Natural killer cell (primary cell): ENCODE measurements around the gene HPS4. TPM values are rescaled to one million over a fixed set of nuclear protein-coding genes. Genes with fewer than 3 reads are reported as not detected.

Experiments used
- ATAC-seq, 3 donors: fragments of 150-1000 bp in 2 of 3; fragments of 200-7000 bp in 1 of 3; cut with Tn5 transposase; 1 replicate in 1 of 3; 2 replicates in 2 of 3; pipeline ENCODE4 v1.10.0; 2021; ENCODE audit warnings: mild to moderate bottlenecking in 2 of 3, moderate library complexity in 2 of 3
- DNase-seq, 2 donors: peaks; one replicate each; pipeline versions ENCODE4 v3.0.0 to v3.0.0-alpha.2; 2013 to 2021; ENCODE audit warnings: mixed read lengths in 1 of 2
- H3K27ac ChIP-seq: one replicate; pipeline ENCODE4 v1.5.1; 2013; ENCODE audit warnings: mild to moderate bottlenecking, low read length
- H3K27me3 ChIP-seq: one replicate; pipeline ENCODE4 v1.6.1; 2013; ENCODE audit warnings: low read length; ENCODE audit not compliant: control insufficient read depth, insufficient read depth
- H3K36me3 ChIP-seq: one replicate; pipeline ENCODE4 v1.6.1; 2013; ENCODE audit warnings: low read length; ENCODE audit not compliant: control insufficient read depth, insufficient read depth
- H3K4me1 ChIP-seq: one replicate; pipeline ENCODE4 v1.6.1; 2013; ENCODE audit warnings: low read length; ENCODE audit not compliant: control insufficient read depth, insufficient read depth
- H3K4me3 ChIP-seq: one replicate; pipeline ENCODE4 v1.5.1; 2013; ENCODE audit warnings: low read length
- H3K9me3 ChIP-seq: one replicate; pipeline ENCODE4 v1.6.1; 2013; ENCODE audit warnings: low read length; ENCODE audit not compliant: control insufficient read depth, insufficient read depth
- H3K27ac Mint-ChIP-seq, 2 donors: one replicate each; pipeline ENCODE4 v1.8.0; 2022; ENCODE audit warnings: mild to moderate bottlenecking in 2 of 2, mixed read lengths in 2 of 2, moderate library complexity in 1 of 2
- H3K27me3 Mint-ChIP-seq, 2 donors: one replicate each; pipeline ENCODE4 v1.8.0; 2022; ENCODE audit warnings: low read depth in 2 of 2, mixed read lengths in 2 of 2
- H3K36me3 Mint-ChIP-seq: one replicate; pipeline ENCODE4 v1.8.0; 2022; ENCODE audit warnings: mixed read lengths
- H3K4me1 Mint-ChIP-seq, 2 donors: one replicate each; pipeline ENCODE4 v1.8.0; 2022; ENCODE audit warnings: mixed read lengths in 2 of 2
- H3K4me3 Mint-ChIP-seq: one replicate; pipeline ENCODE4 v1.8.0; 2022; ENCODE audit warnings: mild to moderate bottlenecking, moderate library complexity, mixed read lengths
- H3K9me3 Mint-ChIP-seq, 2 donors: one replicate each; pipeline ENCODE4 v1.8.0; 2022; ENCODE audit warnings: mixed read lengths in 2 of 2
- WGBS: methylation state at CpG from one replicate; pipeline ENCODE4 v1.1.7; 2013; ENCODE audit warnings: missing lambda C conversion rate; ENCODE audit not compliant: insufficient coverage; 5-methylcytosine and 5-hydroxymethylcytosine counted together
- intact Hi-C: fragments of 100-400 bp; cut with micrococcal nuclease; formaldehyde crosslinking; loops from one replicate; pipeline ENCODE4 v1.14.2; 2022
- total RNA-seq, 4 donors: library from RNA; stranded (reverse); fragments of 120-200 nt in 1 of 4; gene quantifications; one replicate each; pipeline versions ENCODE4 v1.2.3 to v1.2.4, GENCODE V29; 2013 to 2022
- TF ChIP-seq, protein P1 (sequence below): fragments of 200-600 bp; IDR thresholded peaks from one replicate; pipeline ENCODE4 v1.8.0; 2022; ENCODE audit warnings: antibody characterized with exemption

Gene HPS4
- total RNA-seq, 3 donors from 2014 or later (not counting 1 experiment from before 2014, with no cell fraction given) = 44.8 to 53.6 (median 50.7) TPM

DNA sequence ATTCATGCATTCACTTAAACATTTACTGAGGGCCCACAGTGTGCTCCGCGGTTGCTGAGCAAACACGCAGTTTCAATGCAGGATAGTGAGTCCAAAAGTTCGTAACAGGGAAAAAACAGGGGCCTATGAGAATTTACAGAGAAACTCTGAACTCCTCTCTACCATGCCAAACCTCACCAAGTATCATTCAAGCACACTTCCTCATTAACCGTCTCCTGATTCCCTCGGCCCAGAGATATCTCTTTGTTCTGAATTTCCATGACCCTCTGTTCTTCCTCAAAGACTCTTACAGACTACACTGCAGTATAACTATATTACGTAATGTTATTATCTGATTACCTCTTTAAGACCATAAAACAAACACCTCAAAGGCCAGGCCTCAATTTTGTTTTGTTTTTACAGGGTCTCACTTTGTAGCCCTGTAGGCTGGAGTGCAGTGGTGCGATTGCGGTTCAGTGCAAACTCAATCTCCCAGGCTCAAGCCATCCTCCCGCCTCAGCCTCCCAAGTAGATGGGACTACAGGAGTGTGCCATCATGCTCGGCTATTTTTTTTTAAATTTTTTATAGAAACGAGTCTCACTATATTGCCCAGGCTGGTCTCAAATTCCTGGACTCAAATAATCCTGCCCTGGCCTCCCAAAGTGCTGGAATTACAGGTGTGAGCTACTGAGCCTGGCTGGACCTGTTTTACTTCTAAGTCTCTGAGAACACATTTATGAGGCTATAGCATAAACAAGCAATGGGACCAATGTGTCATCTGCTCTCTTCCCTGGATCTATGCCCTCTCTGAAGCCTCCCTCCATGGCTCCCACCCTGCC is 3.6 kb downstream of the HPS4 start:
- TF ChIP-seq, protein P1, sequence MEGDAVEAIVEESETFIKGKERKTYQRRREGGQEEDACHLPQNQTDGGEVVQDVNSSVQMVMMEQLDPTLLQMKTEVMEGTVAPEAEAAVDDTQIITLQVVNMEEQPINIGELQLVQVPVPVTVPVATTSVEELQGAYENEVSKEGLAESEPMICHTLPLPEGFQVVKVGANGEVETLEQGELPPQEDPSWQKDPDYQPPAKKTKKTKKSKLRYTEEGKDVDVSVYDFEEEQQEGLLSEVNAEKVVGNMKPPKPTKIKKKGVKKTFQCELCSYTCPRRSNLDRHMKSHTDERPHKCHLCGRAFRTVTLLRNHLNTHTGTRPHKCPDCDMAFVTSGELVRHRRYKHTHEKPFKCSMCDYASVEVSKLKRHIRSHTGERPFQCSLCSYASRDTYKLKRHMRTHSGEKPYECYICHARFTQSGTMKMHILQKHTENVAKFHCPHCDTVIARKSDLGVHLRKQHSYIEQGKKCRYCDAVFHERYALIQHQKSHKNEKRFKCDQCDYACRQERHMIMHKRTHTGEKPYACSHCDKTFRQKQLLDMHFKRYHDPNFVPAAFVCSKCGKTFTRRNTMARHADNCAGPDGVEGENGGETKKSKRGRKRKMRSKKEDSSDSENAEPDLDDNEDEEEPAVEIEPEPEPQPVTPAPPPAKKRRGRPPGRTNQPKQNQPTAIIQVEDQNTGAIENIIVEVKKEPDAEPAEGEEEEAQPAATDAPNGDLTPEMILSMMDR = no peak
- intact Hi-C loops = no loop called here
- 52% methylated on average over 11 of the region's 12 CpGs for WGBS
- Mint-ChIP-seq H3K27me3 (no peaks in the 10 kb centered on the region), H3K4me3 (peak overlapping the region; percentile 14), H3K36me3 (peaks cover 18% of the 10 kb centered on the region), H3K9me3 (no peaks in the 10 kb centered on the region), H3K4me1 (peaks cover 58 to 59% of the 10 kb centered on the region in 2 donors), H3K27ac (peak overlapping the region; percentile 8 to 21)
- ATAC-seq = no peak
- Histone ChIP-seq H3K27me3 (no peaks in the 10 kb centered on the region), H3K4me1 (peaks cover 16% of the 10 kb centered on the region), H3K4me3 (no peak overlapping the region), H3K27ac (no peak overlapping the region), H3K9me3 (no peaks in the 10 kb centered on the region), H3K36me3 (peaks cover 13% of the 10 kb centered on the region)
- no peak for DNase-seq

DNA sequence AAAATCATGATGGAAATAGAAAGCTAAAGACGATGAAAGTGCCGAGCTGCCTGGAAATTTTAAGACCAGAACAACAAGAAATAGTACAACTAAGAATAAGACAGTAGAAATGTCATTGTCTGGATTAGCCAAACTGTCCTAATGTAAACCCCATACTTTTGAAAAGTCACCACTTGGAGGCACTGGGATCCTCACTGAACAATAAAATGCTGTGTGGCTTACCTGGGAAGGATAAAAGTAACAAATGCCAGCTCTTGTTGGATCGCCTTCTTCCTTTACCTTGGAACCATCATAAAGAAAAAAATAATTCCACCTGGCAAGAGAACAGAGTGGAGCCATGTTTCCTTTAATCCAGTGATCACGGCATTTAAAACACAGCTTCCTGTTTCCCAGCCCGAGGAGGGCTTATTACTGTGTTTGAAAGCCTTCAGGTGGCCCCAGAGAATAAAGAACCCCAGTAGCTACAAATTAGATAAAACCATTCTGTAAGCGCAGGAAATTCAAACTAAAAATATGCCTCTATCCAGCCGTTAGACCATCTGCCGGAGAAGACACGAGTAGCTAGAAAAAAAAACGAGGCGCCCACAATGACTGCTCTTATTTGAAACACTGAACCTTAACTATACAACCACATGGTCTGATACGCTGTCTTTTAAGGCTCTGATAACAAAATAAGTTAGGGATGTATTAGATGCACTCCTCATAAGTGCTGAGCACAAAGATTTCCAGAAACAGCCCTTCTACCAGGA is 4.4 kb downstream of the HPS4 start:
- 27% methylated on average over 11 of the region's 12 CpGs for WGBS
- Histone ChIP-seq H3K9me3 (no peaks in the 10 kb centered on the region), H3K4me3 (no peak overlapping the region), H3K4me1 (peaks cover 12% of the 10 kb centered on the region), H3K27me3 (no peaks in the 10 kb centered on the region), H3K36me3 (peaks cover 13% of the 10 kb centered on the region), H3K27ac (no peak overlapping the region)
- intact Hi-C loops = no loop called here
- no peak for DNase-seq
- Mint-ChIP-seq H3K4me3 (peak overlapping the region; percentile 14), H3K27me3 (no peaks in the 10 kb centered on the region), H3K27ac (peak overlapping the region; percentile 8 to 21), H3K4me1 (peaks cover 56 to 57% of the 10 kb centered on the region in 2 donors), H3K36me3 (peaks cover 18% of the 10 kb centered on the region), H3K9me3 (no peaks in the 10 kb centered on the region)
- TF ChIP-seq, protein P1 = no peak
- no peak for ATAC-seq

DNA sequence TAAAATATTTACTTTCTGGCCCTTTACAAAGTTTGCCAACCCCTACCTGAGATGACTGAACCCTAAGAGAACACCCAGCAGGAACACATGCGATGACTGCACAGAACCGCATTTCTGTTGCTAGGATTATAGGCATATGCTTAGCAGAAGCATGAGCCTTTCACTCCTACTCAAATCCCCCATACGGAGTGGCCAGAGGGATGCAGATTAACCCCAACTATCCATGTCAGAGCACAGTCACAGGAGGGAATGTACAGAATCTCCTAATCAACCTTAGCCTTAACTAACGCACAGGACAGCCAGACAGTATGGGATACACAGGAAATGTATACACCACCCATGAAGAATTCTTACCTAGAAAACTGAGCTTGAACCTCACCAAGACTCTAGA is 6.2 kb downstream of the HPS4 start:
- H3K27me3 Mint-ChIP-seq = no peaks in the 10 kb centered on the region
- Histone ChIP-seq H3K9me3 (no peaks in the 10 kb centered on the region), H3K27ac (no peak overlapping the region), H3K27me3 (no peaks in the 10 kb centered on the region), H3K36me3 (peaks cover 25% of the 10 kb centered on the region), H3K4me1 (peaks cover 7% of the 10 kb centered on the region), H3K4me3 (no peak overlapping the region)
- H3K9me3 Mint-ChIP-seq = no peaks in the 10 kb centered on the region
- DNase-seq (no peak), ATAC-seq (no peak)
- 39% methylated on average over 4 of the region's 4 CpGs for WGBS
- TF ChIP-seq, protein P1 = no peak
- no peak overlapping the region for H3K4me3 Mint-ChIP-seq
- H3K36me3 Mint-ChIP-seq = peaks cover 18% of the 10 kb centered on the region
- intact Hi-C loops = no loop called here
- H3K4me1 Mint-ChIP-seq = peaks cover 38 to 47% of the 10 kb centered on the region in 2 donors
- no peak overlapping the region for H3K27ac Mint-ChIP-seq
